ENCODE measurements around the gene SPOCK1. TPM values are rescaled to one million over a fixed set of nuclear protein-coding genes. Genes with fewer than 3 reads are reported as not detected.

SPOCK1 gene
- total and polyA plus RNA-seq, 2 donors (not counting 3 experiments of a cell fraction or from before 2014, with no cell fraction given): 144 to 280 TPM

- Histone ChIP-seq H2AFZ (ENCODE audit: low read depth, low read length) (no peak overlapping the region), H3K27me3 (ENCODE audit: control insufficient read depth in 2 of 2, insufficient read depth in 2 of 2, low read length in 2 of 2) (no peaks in the 10 kb centered on the region), H3K4me3 (replicated peaks in 1 of 3; ENCODE audit: insufficient read depth in 1 of 3, low read depth in 1 of 3, low read length in 3 of 3) (no peak overlapping the region), H3K27ac (ENCODE audit: insufficient read depth, low read depth, low read length) (no peak overlapping the region), H4K20me1 (replicated peaks; ENCODE audit: control insufficient read depth, extremely low read depth, insufficient read depth, low read length) (no peaks in the 10 kb centered on the region), H3K79me2 (ENCODE audit: control insufficient read depth, insufficient read depth, low read length) (peaks cover 8% of the 10 kb centered on the region), H3K4me1 (ENCODE audit: control insufficient read depth, extremely low read depth, insufficient read depth, low read length) (peaks cover 3% of the 10 kb centered on the region), H3K36me3 (ENCODE audit: control insufficient read depth in 2 of 2, extremely low read depth in 1 of 2, insufficient read depth in 2 of 2, low read length in 2 of 2) (no peaks in the 10 kb centered on the region), H3K9ac (replicated peaks; ENCODE audit: extremely low read depth, insufficient read depth, low read length) (no peak overlapping the region), H3K4me2 (ENCODE audit: insufficient read depth, low read length) (no peak overlapping the region), H3K9me3 (replicated peaks; ENCODE audit: control insufficient read depth, insufficient read depth, low read length) (no peaks in the 10 kb centered on the region), H3K9me1 (replicated peaks; ENCODE audit: control insufficient read depth, extremely low read depth, insufficient read depth, low read length) (no peaks in the 10 kb centered on the region)
- no TSS peak for BruUV-seq (replicated peaks)
- DNase-seq (ENCODE audit: low read depth, low spot score) (peak; percentile 42), FAIRE-seq (no peak)
- ChIA-PET POLR2A (no interaction called here), CTCF (interaction anchor here (0.6 kb wide), 1 partner anchor 10 kb away, joined by 3 read pairs; no protein-coding TSS in a partner anchor)
- intact Hi-C loops (cut with micrococcal nuclease) (loop anchor here (1.0 kb wide), 1 partner anchor 22 kb away; no protein-coding TSS in a partner anchor), dilution Hi-C loops (cut with MboI; ENCODE audit: extremely low pct_ligation_motif_present, low sequenced_read_pairs) (no loop called here)
- no peak for TF ChIP-seq JUN (IDR thresholded peaks at IDR 0.05; ENCODE audit: borderline replicate concordance, insufficient read depth, insufficient read length, low read depth)
These were observed 362.0 kb downstream of the SPOCK1 start for GRCh38 chr5:137136991-137137632.

- Histone ChIP-seq H3K27ac (ENCODE audit: insufficient read depth, low read depth, low read length) (no peak overlapping the region), H3K79me2 (ENCODE audit: control insufficient read depth, insufficient read depth, low read length) (peaks cover 2% of the 10 kb centered on the region), H3K9me1 (replicated peaks; ENCODE audit: control insufficient read depth, extremely low read depth, insufficient read depth, low read length) (no peaks in the 10 kb centered on the region), H3K4me1 (ENCODE audit: control insufficient read depth, extremely low read depth, insufficient read depth, low read length) (peaks cover 3% of the 10 kb centered on the region), H3K9ac (replicated peaks; ENCODE audit: extremely low read depth, insufficient read depth, low read length) (no peak overlapping the region), H3K36me3 (ENCODE audit: control insufficient read depth in 2 of 2, extremely low read depth in 1 of 2, insufficient read depth in 2 of 2, low read length in 2 of 2) (no peaks in the 10 kb centered on the region), H3K4me3 (replicated peaks in 1 of 3; ENCODE audit: insufficient read depth in 1 of 3, low read depth in 1 of 3, low read length in 3 of 3) (no peak overlapping the region), H3K4me2 (ENCODE audit: insufficient read depth, low read length) (no peak overlapping the region), H3K9me3 (replicated peaks; ENCODE audit: control insufficient read depth, insufficient read depth, low read length) (no peaks in the 10 kb centered on the region), H2AFZ (ENCODE audit: low read depth, low read length) (no peak overlapping the region), H3K27me3 (ENCODE audit: control insufficient read depth in 2 of 2, insufficient read depth in 2 of 2, low read length in 2 of 2) (no peaks in the 10 kb centered on the region), H4K20me1 (replicated peaks; ENCODE audit: control insufficient read depth, extremely low read depth, insufficient read depth, low read length) (no peaks in the 10 kb centered on the region)
- intact Hi-C loops (cut with micrococcal nuclease) (no loop called here), dilution Hi-C loops (cut with MboI; ENCODE audit: extremely low pct_ligation_motif_present, low sequenced_read_pairs) (no loop called here)
- no TSS peak for BruUV-seq (replicated peaks)
- DNase-seq (ENCODE audit: low read depth, low spot score) (no peak), FAIRE-seq (no peak)
- ChIA-PET CTCF (no interaction called here), POLR2A (no interaction called here)
- no peak for TF ChIP-seq GATA2 (IDR thresholded peaks at IDR 0.05; ENCODE audit: insufficient read depth, insufficient read length, low read depth, low read length)
- TF ChIP-seq MYC (IDR thresholded peaks at IDR 0.05; ENCODE audit: low read depth, low read length): no peak
- TF ChIP-seq CTCF (IDR thresholded peaks at IDR 0.05; ENCODE audit: extremely low read depth in 1 of 2, insufficient read depth in 1 of 2, low read depth in 1 of 2, low read length in 2 of 2): no peak
- no peak for TF ChIP-seq MAX (IDR thresholded peaks at IDR 0.05; ENCODE audit: insufficient read depth, insufficient read length)
- no peak for TF ChIP-seq JUN (IDR thresholded peaks at IDR 0.05; ENCODE audit: borderline replicate concordance, insufficient read depth, insufficient read length, low read depth)
- no peak for TF ChIP-seq FOS (IDR thresholded peaks at IDR 0.05; ENCODE audit: borderline replicate concordance, insufficient read depth, low read length)
- no peak for TF ChIP-seq POLR2AphosphoS5 (IDR thresholded peaks at IDR 0.05; ENCODE audit: insufficient read depth, low read depth, low read length)
- TF ChIP-seq POLR2A (IDR thresholded peaks at IDR 0.05; ENCODE audit: low read depth, low read length): no peak
- TF ChIP-seq EZH2 (IDR thresholded peaks at IDR 0.05; ENCODE audit: borderline replicate concordance, low read depth, low read length, severe bottlenecking): no peak
These were observed 364.1 kb downstream of the SPOCK1 start for GRCh38 chr5:137134920-137135532.

Data from endothelial cell of umbilical vein (primary cell).